Activated T-cell treated with anti-CD3 and anti-CD28 coated beads, Interleukin-2, amount 50 U/mL, for 48 hours (primary cell): ENCODE measurements around the gene HRH2.
A peak's percentile ranks its signal among the peaks of the same experiment; 100 is the strongest.

Experiments
- DNase-seq, 2 experiments: peaks; one replicate each; pipeline ENCODE4 v3.0.0-alpha.2; 2020

Gene HRH2

GRCh38 chr5:175693741-175694140 lies 35.9 kb downstream of the HRH2 start:
- no peak for DNase-seq

DNA sequence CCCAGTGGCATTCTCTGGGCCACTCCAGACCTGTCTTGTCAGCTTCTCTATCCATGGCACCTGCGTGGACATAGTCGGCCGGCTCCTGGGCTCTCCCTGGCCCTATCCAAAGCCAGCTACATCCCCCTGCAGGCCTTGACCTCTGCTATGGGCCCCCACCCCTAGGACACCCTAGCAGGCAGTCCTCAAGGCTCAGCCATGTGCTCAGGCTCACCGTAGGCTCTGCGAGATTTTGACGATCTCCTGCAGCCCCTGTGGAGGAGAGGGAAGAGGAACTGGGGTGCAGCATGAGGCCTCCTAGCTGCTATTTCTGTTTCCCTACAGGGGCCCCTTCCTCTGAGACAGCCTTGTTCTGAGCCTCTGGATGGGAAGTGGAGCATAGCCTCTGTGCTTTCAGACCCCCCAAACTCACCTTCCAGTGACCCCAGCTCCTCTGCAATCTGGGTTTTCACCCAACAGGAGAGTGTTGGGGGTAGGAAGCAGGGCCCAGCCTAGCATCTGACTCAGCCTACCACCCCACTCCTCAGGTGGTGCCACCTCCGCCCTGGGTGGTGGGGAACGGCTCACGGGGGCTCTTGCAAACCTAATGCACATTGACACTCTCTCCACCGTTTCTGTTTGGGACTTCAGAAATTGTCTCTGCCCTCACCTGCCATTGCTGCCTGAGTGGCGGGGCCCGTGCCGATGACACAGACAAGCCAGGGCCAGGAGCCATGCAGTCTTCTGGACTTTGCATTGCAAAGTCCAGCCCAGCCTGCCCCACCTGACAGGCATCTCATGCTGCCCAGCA lies 36.7 kb downstream of the HRH2 start:
- DNase-seq, result no peak

GRCh38 chr5:175695161-175696126 lies 37.6 kb downstream of the HRH2 start:
- no peak for DNase-seq

- peak; percentile 82 to 89 for DNase-seq
These were observed 38.4 kb downstream of the HRH2 start for GRCh38 chr5:175696139-175696854.

DNA sequence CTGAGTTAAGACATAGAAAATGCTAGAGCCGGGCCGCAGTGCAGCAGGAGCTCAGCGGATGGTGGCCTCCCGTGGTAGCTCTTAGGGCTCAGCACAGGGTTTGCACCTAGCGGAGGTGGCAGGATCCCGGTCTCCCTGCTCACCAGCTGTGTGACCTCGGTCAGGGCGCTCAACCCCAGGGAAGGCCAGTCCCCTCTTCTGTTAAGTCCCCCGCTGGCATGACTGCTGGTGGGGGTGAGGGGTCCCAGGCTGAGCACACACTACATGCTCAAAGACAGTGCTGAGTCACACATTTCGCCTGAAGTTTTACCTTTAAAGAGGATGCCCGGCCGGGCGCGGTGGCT lies 39.0 kb downstream of the HRH2 start:
- DNase-seq, result no peak

DNA sequence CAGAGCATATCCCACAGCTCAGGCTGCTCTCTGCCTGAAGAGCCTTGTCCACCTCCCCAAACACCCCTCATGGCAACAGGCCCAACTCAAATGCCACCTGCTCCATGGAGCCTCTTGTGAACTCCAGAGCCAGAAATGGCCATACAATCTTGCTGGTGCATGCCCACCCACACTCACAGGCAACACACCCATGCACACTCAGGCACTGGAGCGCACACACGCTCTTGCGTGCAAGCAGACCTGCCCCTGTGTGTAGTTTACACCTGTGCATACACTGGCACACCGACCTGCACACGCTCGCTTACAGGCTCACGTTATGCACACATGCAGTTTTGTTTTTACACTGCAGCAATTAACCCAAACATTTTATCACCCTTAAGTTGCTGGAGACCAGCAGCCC lies 40.0 kb downstream of the HRH2 start:
- no peak for DNase-seq

- no peak for DNase-seq
These were observed 40.7 kb downstream of the HRH2 start for GRCh38 chr5:175698401-175699115.

DNA sequence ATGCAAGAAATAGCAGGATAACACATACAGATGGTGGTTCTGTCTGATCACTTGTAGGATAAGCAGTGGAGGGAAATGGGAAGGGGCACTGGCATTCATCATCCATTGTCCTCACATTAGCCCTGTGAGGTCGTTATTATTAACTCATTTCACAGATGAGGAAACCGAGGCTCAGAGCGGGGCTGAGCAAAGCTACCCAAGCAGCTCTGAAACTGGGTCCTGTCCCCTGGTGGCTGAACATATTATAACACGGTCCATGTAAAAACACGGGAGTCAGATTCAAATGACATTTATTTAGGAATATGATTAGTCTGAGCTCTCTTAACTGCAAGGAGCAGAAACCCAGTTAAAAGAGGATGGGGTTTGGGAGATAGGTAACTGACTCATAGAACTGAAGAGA lies 43.1 kb downstream of the HRH2 start:
- DNase-seq, result no peak

DNA sequence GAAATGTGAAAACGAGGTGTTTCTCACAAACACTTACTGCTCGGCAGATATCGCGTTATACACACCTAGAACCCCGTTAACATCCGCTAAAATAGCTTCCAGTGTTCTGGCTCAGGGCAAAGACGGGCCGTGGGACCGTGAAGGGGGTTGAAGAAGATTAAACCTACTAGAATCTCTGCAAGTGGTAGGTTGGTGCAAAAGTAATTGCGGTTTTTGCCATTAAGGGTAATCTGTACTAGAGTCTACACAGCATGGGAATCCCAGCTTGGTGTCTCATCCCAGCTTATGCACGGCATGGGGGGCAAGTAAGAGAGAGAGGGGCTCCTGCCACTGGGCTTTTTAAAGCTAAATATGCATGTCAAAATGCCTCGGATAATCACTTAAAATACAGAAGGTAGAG lies 43.9 kb downstream of the HRH2 start:
- no peak for DNase-seq

DNA sequence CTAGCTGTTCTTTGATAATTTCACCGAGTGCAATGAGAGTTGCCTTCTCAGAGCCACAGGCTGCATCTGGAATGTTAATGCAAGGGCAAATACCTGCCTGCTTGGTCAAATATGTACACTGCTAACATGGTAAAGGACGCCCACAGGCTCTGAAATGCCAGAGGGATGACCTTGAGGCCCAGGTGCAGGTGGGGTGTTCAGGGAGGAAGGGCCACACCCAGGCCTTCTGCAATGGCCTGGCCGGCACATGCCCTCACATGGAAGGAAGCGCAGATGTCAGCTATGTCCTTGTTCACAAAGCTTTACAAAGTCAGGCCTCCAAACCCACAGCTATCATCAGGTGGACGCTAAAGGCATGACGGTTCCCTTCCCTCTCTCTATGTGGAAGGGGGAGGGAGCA lies 48.6 kb downstream of the HRH2 start:
- no peak for DNase-seq

GRCh38 chr5:175707751-175708375 lies 50.0 kb downstream of the HRH2 start:
- DNase-seq, result no peak

DNA sequence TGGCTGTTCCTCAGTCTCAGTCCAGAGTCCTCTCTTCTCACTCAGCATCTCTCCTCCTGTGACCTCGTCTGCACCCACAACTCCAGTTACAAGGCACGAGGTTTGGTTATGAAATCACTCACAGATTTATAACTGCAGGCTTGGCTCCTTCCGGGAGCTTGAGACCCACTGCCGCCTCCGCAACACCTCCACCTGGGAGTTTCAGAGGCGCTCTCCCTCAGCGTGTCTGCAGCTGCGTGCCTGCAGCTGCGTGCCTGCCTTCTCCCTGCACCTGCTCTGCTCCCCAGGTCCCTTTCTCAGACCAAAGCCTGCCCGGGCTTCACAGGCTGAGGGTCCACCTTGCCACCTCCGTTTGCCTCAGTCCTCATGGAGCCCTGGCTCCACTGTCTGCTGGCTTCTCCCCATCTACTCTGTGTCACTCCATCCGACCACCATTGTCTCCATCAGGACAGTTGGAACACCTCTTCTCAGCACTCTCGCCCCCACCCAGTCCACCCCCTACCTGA lies 51.5 kb downstream of the HRH2 start:
- DNase-seq, result no peak

- DNase-seq, result no peak
These were observed 52.5 kb downstream of the HRH2 start for GRCh38 chr5:175710326-175710725.

DNA sequence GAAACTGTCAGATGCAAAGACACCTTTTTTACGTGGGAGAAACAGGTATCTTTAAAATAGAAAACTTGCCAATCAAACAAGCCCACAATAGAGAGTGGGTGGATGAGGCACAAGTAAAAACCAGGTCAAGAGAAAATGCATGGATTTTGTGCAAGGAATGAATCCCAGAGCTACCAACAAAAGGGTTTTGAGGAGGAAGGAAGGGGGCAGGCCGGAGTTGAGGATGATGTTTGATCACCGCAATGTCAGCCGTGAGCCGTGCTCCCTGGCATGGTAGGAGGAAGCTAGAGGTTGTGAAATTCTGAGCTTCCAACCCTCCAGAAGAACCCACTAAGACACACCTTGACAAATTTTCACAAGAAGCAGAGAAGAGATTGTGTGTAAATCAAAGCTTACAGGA lies 53.2 kb downstream of the HRH2 start:
- no peak for DNase-seq

DNA sequence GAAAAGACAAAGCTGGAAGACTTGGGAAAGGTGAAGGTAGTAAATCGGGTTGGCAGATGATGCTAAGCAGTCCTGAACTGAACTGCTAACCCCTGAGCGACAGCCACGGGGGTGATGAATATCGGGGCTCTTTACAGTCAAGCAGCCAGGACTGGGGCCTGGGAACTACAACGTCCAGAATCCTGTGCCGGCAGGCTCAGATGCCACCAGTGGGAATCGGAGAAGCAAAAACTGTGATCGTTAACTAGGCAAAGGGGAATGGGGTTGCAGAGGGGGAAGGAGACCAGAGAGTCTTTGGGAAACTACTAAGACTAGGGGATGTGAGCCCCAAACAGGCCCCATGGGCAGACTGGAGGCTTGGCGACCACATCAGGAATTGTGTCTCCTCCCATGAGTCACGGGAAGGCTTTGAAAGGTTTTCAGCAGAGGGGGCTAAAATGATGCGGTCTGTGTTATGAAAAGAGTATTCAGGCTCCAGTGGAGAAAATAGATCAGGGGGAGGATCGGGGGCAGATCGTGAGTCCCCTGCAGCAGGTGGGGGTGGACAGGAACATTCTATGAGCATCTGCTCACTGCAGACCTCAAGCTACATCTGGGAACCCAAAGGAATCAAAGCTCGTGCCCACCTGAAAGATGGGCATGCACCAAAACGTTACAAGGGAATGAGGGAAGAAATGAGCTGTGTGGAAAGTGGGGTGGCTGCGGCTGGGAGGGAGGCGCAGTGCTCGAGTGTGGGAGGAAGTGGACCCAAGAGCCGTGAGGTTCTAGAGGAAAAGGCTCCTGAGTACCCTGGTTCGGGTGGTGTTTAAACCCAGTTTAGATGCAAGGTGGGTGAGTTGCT lies 53.8 kb downstream of the HRH2 start:
- DNase-seq, result no peak

- no peak for DNase-seq
These were observed 54.4 kb downstream of the HRH2 start for GRCh38 chr5:175712313-175712680.

DNA sequence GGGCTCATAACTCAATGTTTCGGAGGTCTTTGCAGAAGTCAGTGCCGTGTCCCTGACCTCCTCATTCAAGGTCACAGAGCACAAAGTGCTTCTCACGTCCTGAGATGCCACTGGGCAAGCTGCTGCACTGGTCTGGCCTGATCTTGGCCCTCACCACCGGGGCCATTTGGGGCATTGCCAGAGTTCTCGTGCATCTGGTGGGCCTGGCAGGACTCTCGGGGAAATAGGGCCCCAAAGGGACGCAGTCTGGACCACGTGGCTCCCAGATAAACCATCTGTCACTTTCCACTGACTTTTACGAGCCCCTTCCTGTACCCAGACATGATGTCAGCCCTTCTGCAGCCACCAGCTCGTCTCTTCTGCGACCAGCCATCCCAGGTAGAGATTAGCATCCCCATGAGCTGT lies 54.8 kb downstream of the HRH2 start:
- no peak for DNase-seq

GRCh38 chr5:175713930-175714329 lies 56.1 kb downstream of the HRH2 start:
- DNase-seq, result no peak

- no peak for DNase-seq
These were observed 56.7 kb downstream of the HRH2 start for GRCh38 chr5:175714479-175715085.

GRCh38 chr5:175715627-175716522 lies 58.0 kb downstream of the HRH2 start:
- DNase-seq, result no peak
